ENCODE measurements around the gene CNTNAP5. TPM values are rescaled to one million over a fixed set of nuclear protein-coding genes. Genes with fewer than 3 reads are reported as not detected.

Gene CNTNAP5
- total and polyA plus RNA-seq, 2 experiments from 2014 or later: 0.03 TPM; not detected in 1

- no peak overlapping the region for H3K27ac ChIP-seq
- no peaks in the 10 kb centered on the region for H3K27me3 ChIP-seq
- no peak overlapping the region for H3K4me3 ChIP-seq
- H3K36me3 ChIP-seq: no peaks in the 10 kb centered on the region
- DNase-seq (ENCODE audit: low read depth in 1 of 2, low spot score in 1 of 2): no peak
- no peaks in the 10 kb centered on the region for H3K9me3 ChIP-seq (ENCODE audit: low read depth)
- H3K4me1 ChIP-seq (ENCODE audit: low read depth): peaks cover 12% of the 10 kb centered on the region
- TF ChIP-seq, protein P1, sequence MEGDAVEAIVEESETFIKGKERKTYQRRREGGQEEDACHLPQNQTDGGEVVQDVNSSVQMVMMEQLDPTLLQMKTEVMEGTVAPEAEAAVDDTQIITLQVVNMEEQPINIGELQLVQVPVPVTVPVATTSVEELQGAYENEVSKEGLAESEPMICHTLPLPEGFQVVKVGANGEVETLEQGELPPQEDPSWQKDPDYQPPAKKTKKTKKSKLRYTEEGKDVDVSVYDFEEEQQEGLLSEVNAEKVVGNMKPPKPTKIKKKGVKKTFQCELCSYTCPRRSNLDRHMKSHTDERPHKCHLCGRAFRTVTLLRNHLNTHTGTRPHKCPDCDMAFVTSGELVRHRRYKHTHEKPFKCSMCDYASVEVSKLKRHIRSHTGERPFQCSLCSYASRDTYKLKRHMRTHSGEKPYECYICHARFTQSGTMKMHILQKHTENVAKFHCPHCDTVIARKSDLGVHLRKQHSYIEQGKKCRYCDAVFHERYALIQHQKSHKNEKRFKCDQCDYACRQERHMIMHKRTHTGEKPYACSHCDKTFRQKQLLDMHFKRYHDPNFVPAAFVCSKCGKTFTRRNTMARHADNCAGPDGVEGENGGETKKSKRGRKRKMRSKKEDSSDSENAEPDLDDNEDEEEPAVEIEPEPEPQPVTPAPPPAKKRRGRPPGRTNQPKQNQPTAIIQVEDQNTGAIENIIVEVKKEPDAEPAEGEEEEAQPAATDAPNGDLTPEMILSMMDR (IDR thresholded peaks at IDR 0.05; ENCODE audit: low read depth, low read length): no peak
These were observed 515.7 kb downstream of the CNTNAP5 start for GRCh38 chr2:124540805-124541204.

DNA sequence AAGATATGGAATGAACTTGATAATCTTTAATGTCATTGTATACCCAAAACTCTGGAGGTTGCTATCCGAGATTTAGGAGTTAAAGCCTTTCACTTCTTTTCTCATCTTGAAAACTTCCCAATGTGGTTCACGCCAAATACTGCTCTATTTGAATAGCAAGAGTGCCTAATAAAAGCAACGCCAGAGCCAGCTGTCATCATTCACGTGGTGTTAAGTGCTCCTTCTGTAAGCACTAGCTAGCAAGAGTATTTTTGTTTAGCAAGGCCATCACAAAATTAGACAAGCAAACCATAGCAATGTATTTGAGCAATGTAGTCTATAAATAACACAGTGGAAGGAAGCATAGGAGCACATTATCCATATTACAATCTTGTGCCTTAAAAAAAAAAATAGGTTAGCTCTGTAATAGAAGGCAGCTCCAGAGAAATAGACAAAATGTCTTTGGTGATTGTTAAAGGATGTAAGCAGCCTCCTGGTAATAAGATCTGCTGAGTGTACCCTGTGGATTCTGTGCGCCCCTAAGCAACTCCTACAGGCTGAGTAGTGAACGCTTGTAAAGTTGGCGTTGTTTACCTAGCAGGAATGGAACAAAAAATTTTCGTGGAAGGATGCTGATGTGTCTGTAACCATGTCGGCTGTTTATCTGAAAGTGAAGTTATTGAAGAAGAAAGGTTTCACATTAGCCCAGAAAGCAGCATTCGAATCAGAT, 518.0 kb downstream of the CNTNAP5 start:
- TF ChIP-seq, protein P1 (IDR thresholded peaks at IDR 0.05; ENCODE audit: low read depth, low read length): no peak
- H3K27me3 ChIP-seq: no peaks in the 10 kb centered on the region
- H3K4me1 ChIP-seq (ENCODE audit: low read depth): peaks cover 12% of the 10 kb centered on the region
- H3K9me3 ChIP-seq (ENCODE audit: low read depth): no peaks in the 10 kb centered on the region
- peak overlapping the region; percentile 1 for H3K27ac ChIP-seq
- no peaks in the 10 kb centered on the region for H3K36me3 ChIP-seq
- DNase-seq (ENCODE audit: low read depth in 1 of 2, low spot score in 1 of 2): peak in 1 of 2 donors; percentile 76
- H3K4me3 ChIP-seq: no peak overlapping the region

GRCh38 chr2:124547700-124548099, 522.6 kb downstream of the CNTNAP5 start:
- Histone ChIP-seq H3K9me3 (ENCODE audit: low read depth) (no peaks in the 10 kb centered on the region), H3K27ac (no peak overlapping the region), H3K4me1 (ENCODE audit: low read depth) (peaks cover 8% of the 10 kb centered on the region), H3K36me3 (no peaks in the 10 kb centered on the region), H3K27me3 (no peaks in the 10 kb centered on the region), H3K4me3 (no peak overlapping the region)
- TF ChIP-seq, protein P1 (IDR thresholded peaks at IDR 0.05; ENCODE audit: low read depth, low read length): no peak
- DNase-seq (ENCODE audit: low read depth in 1 of 2, low spot score in 1 of 2): no peak

GRCh38 chr2:124558277-124558905, 533.3 kb downstream of the CNTNAP5 start:
- no peak overlapping the region for H3K4me3 ChIP-seq
- TF ChIP-seq, protein P1 (IDR thresholded peaks at IDR 0.05; ENCODE audit: low read depth, low read length): no peak
- H3K9me3 ChIP-seq (ENCODE audit: low read depth): no peaks in the 10 kb centered on the region
- no peaks in the 10 kb centered on the region for H3K27me3 ChIP-seq
- H3K36me3 ChIP-seq: no peaks in the 10 kb centered on the region
- peak in 1 of 2 donors; percentile 12 for DNase-seq (ENCODE audit: low read depth in 1 of 2, low spot score in 1 of 2)
- H3K4me1 ChIP-seq (ENCODE audit: low read depth): no peaks in the 10 kb centered on the region
- H3K27ac ChIP-seq: no peak overlapping the region

GRCh38 chr2:124559236-124559635, 534.1 kb downstream of the CNTNAP5 start:
- TF ChIP-seq, protein P1 (IDR thresholded peaks at IDR 0.05; ENCODE audit: low read depth, low read length): no peak
- H3K4me1 ChIP-seq (ENCODE audit: low read depth): no peaks in the 10 kb centered on the region
- no peak for DNase-seq (ENCODE audit: low read depth in 1 of 2, low spot score in 1 of 2)
- no peaks in the 10 kb centered on the region for H3K36me3 ChIP-seq
- no peak overlapping the region for H3K27ac ChIP-seq
- no peaks in the 10 kb centered on the region for H3K27me3 ChIP-seq
- H3K9me3 ChIP-seq (ENCODE audit: low read depth): no peaks in the 10 kb centered on the region
- no peak overlapping the region for H3K4me3 ChIP-seq
